ENCODE results near the gene SLC36A3. TPM values are rescaled to one million over a fixed set of nuclear protein-coding genes. Genes with fewer than 3 reads are reported as not detected.

The SLC36A3 gene
- total and polyA plus RNA-seq, 2 of the 8 experiments (the other 6 are each of a cell fraction or from before 2014, with no cell fraction given): not detected

- no peaks in the 10 kb centered on the region for H3K36me3 ChIP-seq (ENCODE audit: control insufficient read depth in 2 of 4, insufficient read depth in 4 of 4, low read length in 3 of 4)
- H3K23me2 ChIP-seq (ENCODE audit: low read depth, low read length): no peaks in the 10 kb centered on the region
- no peak overlapping the region for H3K23ac ChIP-seq (ENCODE audit: insufficient read length)
- H4K20me1 ChIP-seq (replicated peaks in 1 of 2; ENCODE audit: control insufficient read depth in 1 of 2, insufficient read depth in 2 of 2, low read length in 2 of 2): no peaks in the 10 kb centered on the region
- H3K18ac ChIP-seq (ENCODE audit: extremely low read depth, low read length): no peak overlapping the region
- TF ChIP-seq POLR2AphosphoS5 (IDR thresholded peaks at IDR 0.05; ENCODE audit: low read depth, low read length) (no peak), TAF1 (IDR thresholded peaks at IDR 0.05; ENCODE audit: low read depth, low read length) (no peak)
- no peaks in the 10 kb centered on the region for H3K79me2 ChIP-seq (ENCODE audit: control insufficient read depth in 1 of 2, insufficient read depth in 2 of 2, low read length in 2 of 2)
- POLR2A ChIA-PET (ENCODE audit: partially characterized antibody): no interaction called here
- DNase-seq (ENCODE audit: low read depth in 1 of 2, low spot score in 2 of 2): peak in 1 of 2 experiments; percentile 39
- H3K9ac ChIP-seq (replicated peaks in 1 of 4; ENCODE audit: extremely low read depth in 1 of 4, low read depth in 3 of 4, low read length in 3 of 4): no peak overlapping the region
- no peak overlapping the region for H4K5ac ChIP-seq (ENCODE audit: insufficient read length, low read depth, low read length)
- H2BK20ac ChIP-seq (ENCODE audit: low read length): no peak overlapping the region
- WGBS, 2 experiments (ENCODE audit: extremely low coverage in 1 of 2, insufficient coverage in 1 of 2, insufficient read length in 1 of 2, insufficient replicate concordance in 2 of 2, low coverage in 1 of 2, low lambda C conversion rate in 2 of 2, missing lambda C conversion rate in 1 of 2): 79% methylated on average over 3 of the region's 3 CpGs; no CpG with 5 or more reads in 1 of the 2 experiments
- H3K4me3 ChIP-seq (ENCODE audit: extremely low read depth in 1 of 4, insufficient read depth in 2 of 4, low read depth in 3 of 4, low read length in 4 of 4): no peak overlapping the region
- H3K14ac ChIP-seq (ENCODE audit: insufficient read length): no peak overlapping the region
- H2AK5ac ChIP-seq (ENCODE audit: low read depth, low read length): no peak overlapping the region
- no peak overlapping the region for H4K8ac ChIP-seq (ENCODE audit: extremely low read depth, insufficient read depth, low read length)
- H3K4me2 ChIP-seq (ENCODE audit: insufficient read depth in 1 of 2, low read depth in 2 of 2, low read length in 2 of 2): no peak overlapping the region
- H3K27me3 ChIP-seq (replicated peaks in 1 of 4; ENCODE audit: control insufficient read depth in 3 of 4, extremely low read depth in 1 of 4, insufficient read depth in 3 of 4, low read length in 3 of 4): no peaks in the 10 kb centered on the region; a peak in 1 of 7 replicates
- no peak for FAIRE-seq
- H3K4ac ChIP-seq (replicated peaks; ENCODE audit: insufficient read length, low read depth, low read length): no peak overlapping the region
- CTCF ChIA-PET (ENCODE audit: partially characterized antibody): interaction anchor here (0.8 to 2.0 kb wide), 2 partner anchors 10 to 58 kb away, joined by 3 to 6 read pairs; no protein-coding TSS in a partner anchor
- peaks cover 0 to 6% (median 2%) of the 10 kb centered on the region in 4 experiments; a peak in 3 of 7 replicates for H3K4me1 ChIP-seq (replicated peaks in 1 of 4; ENCODE audit: control insufficient read depth in 3 of 4, insufficient read depth in 4 of 4, low read length in 3 of 4)
- no peak overlapping the region for H3K27ac ChIP-seq (ENCODE audit: low read depth, low read length)
- no peak overlapping the region for H4K91ac ChIP-seq (replicated peaks; ENCODE audit: insufficient read length, low read length)
- no peaks in the 10 kb centered on the region for H3K79me1 ChIP-seq (ENCODE audit: low read depth, low read length)
- H2BK120ac ChIP-seq (replicated peaks; ENCODE audit: low read depth, low read length): no peak overlapping the region
- no peak overlapping the region for H2BK15ac ChIP-seq (ENCODE audit: low read length)
- no peak overlapping the region for H2BK5ac ChIP-seq (ENCODE audit: low read depth, low read length)
- no peaks in the 10 kb centered on the region for H3K9me3 ChIP-seq (ENCODE audit: insufficient read depth in 2 of 2, low read depth in 1 of 2, low read length in 1 of 2)
- no peak overlapping the region for H2AFZ ChIP-seq (ENCODE audit: low read length)
- H3K56ac ChIP-seq (replicated peaks; ENCODE audit: insufficient read length, low read depth, low read length): no peak overlapping the region
- no peak overlapping the region; the same call in 1 of the 2 replicates for H2BK12ac ChIP-seq (ENCODE audit: low read depth, low read length)
Observed at GRCh38 chr5:151326266-151326665, 22.7 kb upstream of the SLC36A3 start.

All from H1 (cell line).